OCI-LY1 (cell line): ENCODE measurements around the gene TRPM3.

Experiments
- CTCF ChIP-seq: fragments of 200-600 bp; sonication (generic), shearing (Covaris generic); IDR thresholded peaks from 2 replicates; pipeline ENCODE4 v1.5.1; 2017; ENCODE audit warnings: mild to moderate bottlenecking, antibody characterized with exemption, low read length, moderate library complexity, mixed read lengths
- EZH2 ChIP-seq: fragments of 200-600 bp; sonication (generic), shearing (Covaris generic); IDR thresholded peaks from 2 replicates; pipeline ENCODE4 v1.8.0; 2017; ENCODE audit warnings: borderline replicate concordance, mixed run types, mild to moderate bottlenecking, antibody characterized with exemption, low read length, moderate library complexity, mixed read lengths

GRCh38 chr9:70893580-70894122 is 227.8 kb downstream of the TRPM3 start:
- TF ChIP-seq CTCF: no peak
- no peak for TF ChIP-seq EZH2
